ENCODE results near the gene SCART1.
"Not testable (repeated sequence)": the region's sequence is repeated elsewhere in the genome, so short reads cannot be mapped to it uniquely, and the experiment has no call there.

Gene SCART1

GRCh38 chr10:133518517-133518916 is 64.8 kb downstream of the SCART1 start:
- not testable (repeated sequence) for H3K27me3 ChIP-seq (ENCODE audit: control insufficient read depth in 2 of 2, insufficient read depth in 2 of 2, low read length in 2 of 2); H3K9me3 ChIP-seq (ENCODE audit: control insufficient read depth in 2 of 2, low read length in 2 of 2); H3K4me1 ChIP-seq (ENCODE audit: control insufficient read depth in 2 of 2, insufficient read depth in 2 of 2, low read length in 2 of 2); H3K9ac ChIP-seq (ENCODE audit: low read depth in 1 of 2, low read length in 2 of 2); H3K27ac ChIP-seq (ENCODE audit: low read depth in 2 of 2, low read length in 2 of 2); H3K4me3 ChIP-seq (ENCODE audit: low read length in 2 of 2); H3K36me3 ChIP-seq (ENCODE audit: control insufficient read depth in 2 of 2, insufficient read depth in 2 of 2, low read length in 2 of 2)
